ENCODE measurements around the gene BMPR2. TPM values are rescaled to one million over a fixed set of nuclear protein-coding genes. Genes with fewer than 3 reads are reported as not detected.

Gene BMPR2
- polyA plus RNA-seq, 4 donors = 52.8 to 69.1 (median 65.4) TPM

GRCh38 chr2:202588647-202589581, 212.8 kb downstream of the BMPR2 start:
- DNase-seq (ENCODE audit: low read depth in 4 of 4, low spot score in 3 of 4) = peak; percentile 44 to 62 (median 55)

- no peak for DNase-seq (ENCODE audit: low read depth in 4 of 4, low spot score in 3 of 4)
Measured at GRCh38 chr2:202589582-202589949, 213.4 kb downstream of the BMPR2 start.

- no peak for DNase-seq (ENCODE audit: low read depth in 4 of 4, low spot score in 3 of 4)
Measured at GRCh38 chr2:202592566-202592965, 216.4 kb downstream of the BMPR2 start.

GRCh38 chr2:202599105-202599504, 223.0 kb downstream of the BMPR2 start:
- DNase-seq (ENCODE audit: low read depth in 4 of 4, low spot score in 3 of 4) = no peak

GRCh38 chr2:202599911-202600310, 223.8 kb downstream of the BMPR2 start:
- no peak for DNase-seq (ENCODE audit: low read depth in 4 of 4, low spot score in 3 of 4)

- no peak for DNase-seq (ENCODE audit: low read depth in 4 of 4, low spot score in 3 of 4)
Measured at GRCh38 chr2:202604699-202605098, 228.6 kb downstream of the BMPR2 start.

- DNase-seq (ENCODE audit: low read depth in 4 of 4, low spot score in 3 of 4) = no peak
Measured at GRCh38 chr2:202605174-202605573, 229.0 kb downstream of the BMPR2 start.

GRCh38 chr2:202608142-202608852, 232.2 kb downstream of the BMPR2 start:
- DNase-seq (ENCODE audit: low read depth in 4 of 4, low spot score in 3 of 4) = no peak

GRCh38 chr2:202609381-202610145, 233.4 kb downstream of the BMPR2 start:
- DNase-seq (ENCODE audit: low read depth in 4 of 4, low spot score in 3 of 4) = no peak

- DNase-seq (ENCODE audit: low read depth in 4 of 4, low spot score in 3 of 4) = no peak
Measured at GRCh38 chr2:202610380-202610779, 234.3 kb downstream of the BMPR2 start.

- DNase-seq (ENCODE audit: low read depth in 4 of 4, low spot score in 3 of 4) = no peak
Measured at GRCh38 chr2:202612145-202612544, 236.0 kb downstream of the BMPR2 start.

- DNase-seq (ENCODE audit: low read depth in 4 of 4, low spot score in 3 of 4) = no peak
Measured at GRCh38 chr2:202613479-202613878, 237.4 kb downstream of the BMPR2 start.

Other genes starting within 250 kb of the BMPR2 start
- gene SUMO1, start 137.7 kb upstream of the BMPR2 start, polyA plus RNA-seq (ENCODE audit: insufficient read length in 4 of 4) = 100 to 1,000 TPM; 199 to 244 (median 237) TPM
- 100 to 1,000 TPM in 1 of 4 donors, 10 to 100 TPM in 3; 92.0 to 102 (median 97.0) TPM for gene NOP58, start 110.6 kb upstream of the BMPR2 start, polyA plus RNA-seq (ENCODE audit: insufficient read length in 4 of 4)

Measured in right renal pelvis (tissue), 4 donors.